KMS-11 (cell line): ENCODE results near the gene LIMA1.

ENCODE experiments used
- H2AFZ ChIP-seq: fragments of 200-600 bp; sonication (generic); 2 replicates; pipeline ENCODE4 v1.6.1; 2016; ENCODE audit warnings: antibody characterized with exemption, mixed run types, low read depth
- H3K27ac ChIP-seq: fragments of 200-600 bp; sonication (generic); 2 replicates; pipeline ENCODE4 v1.6.1; 2016; ENCODE audit warnings: mild to moderate bottlenecking, mixed run types
- H3K27me3 ChIP-seq: fragments of 200-600 bp; sonication (generic); 2 replicates; pipeline ENCODE4 v1.6.1; 2017; ENCODE audit warnings: mild to moderate bottlenecking, low read depth, mixed run types, moderate library complexity; ENCODE audit not compliant: insufficient read depth
- H3K36me3 ChIP-seq: fragments of 200-600 bp; sonication (generic); 2 replicates; pipeline ENCODE4 v1.6.1; 2017; ENCODE audit warnings: mild to moderate bottlenecking, mixed run types; ENCODE audit not compliant: insufficient read depth
- H3K4me1 ChIP-seq: fragments of 200-600 bp; sonication (generic); 2 replicates; pipeline ENCODE4 v1.6.1; 2016; ENCODE audit warnings: mild to moderate bottlenecking, low read depth, mixed run types; ENCODE audit not compliant: poor library complexity, severe bottlenecking
- H3K4me2 ChIP-seq: fragments of 200-600 bp; sonication (generic); 2 replicates; pipeline ENCODE4 v1.7.0; 2016; ENCODE audit warnings: mild to moderate bottlenecking, mixed run types
- H3K4me3 ChIP-seq: fragments of 200-600 bp; sonication (generic); IDR thresholded peaks from 2 replicates; pipeline ENCODE4 v1.6.1; 2017; ENCODE audit warnings: low read depth, low read length, mixed read lengths; ENCODE audit not compliant: insufficient read depth
- H3K79me2 ChIP-seq: fragments of 200-600 bp; sonication (generic); 2 replicates; pipeline ENCODE4 v1.6.1; 2016; ENCODE audit warnings: low read depth, mixed run types; ENCODE audit not compliant: insufficient read depth
- H3K9ac ChIP-seq: fragments of 200-600 bp; sonication (generic); 2 replicates; pipeline ENCODE4 v1.6.1; 2016; ENCODE audit warnings: mild to moderate bottlenecking, mixed run types
- H4K20me1 ChIP-seq: fragments of 200-600 bp; sonication (generic); 2 replicates; pipeline ENCODE4 v1.6.1; 2016; ENCODE audit warnings: mild to moderate bottlenecking, mixed run types; ENCODE audit not compliant: insufficient read depth
- CTCF ChIP-seq: fragments of 200-600 bp; sonication (generic); conservative IDR thresholded peaks from 2 replicates; pipeline ENCODE4 v1.6.1; 2017; ENCODE audit warnings: low read depth, mild to moderate bottlenecking, antibody characterized with exemption, low read length, moderate library complexity, mixed read lengths

The LIMA1 gene

GRCh38 chr12:50256761-50257160 is 26.6 kb downstream of the LIMA1 start:
- Histone ChIP-seq H3K27ac (no peak overlapping the region), H4K20me1 (no peaks in the 10 kb centered on the region), H3K4me3 (no peak overlapping the region), H3K27me3 (no peaks in the 10 kb centered on the region), H3K79me2 (no peaks in the 10 kb centered on the region), H3K36me3 (no peaks in the 10 kb centered on the region), H2AFZ (no peak overlapping the region), H3K4me2 (no peak overlapping the region), H3K9ac (no peak overlapping the region), H3K4me1 (peaks cover 4% of the 10 kb centered on the region)
- TF ChIP-seq CTCF = no peak

GRCh38 chr12:50252977-50253602 is 30.2 kb downstream of the LIMA1 start:
- H4K20me1 ChIP-seq = no peaks in the 10 kb centered on the region
- H3K9ac ChIP-seq = no peak overlapping the region
- H3K27me3 ChIP-seq = no peaks in the 10 kb centered on the region
- H3K4me3 ChIP-seq = no peak overlapping the region
- no peaks in the 10 kb centered on the region for H3K79me2 ChIP-seq
- H3K36me3 ChIP-seq = no peaks in the 10 kb centered on the region
- H3K4me2 ChIP-seq = no peak overlapping the region
- no peak overlapping the region for H2AFZ ChIP-seq
- no peak for TF ChIP-seq CTCF
- no peak overlapping the region for H3K27ac ChIP-seq
- H3K4me1 ChIP-seq = peaks cover 14% of the 10 kb centered on the region

GRCh38 chr12:50251619-50252252 is 31.6 kb downstream of the LIMA1 start:
- H3K9ac ChIP-seq = no peak overlapping the region
- H3K4me1 ChIP-seq = peaks cover 14% of the 10 kb centered on the region
- no peak for TF ChIP-seq CTCF
- H3K27me3 ChIP-seq = no peaks in the 10 kb centered on the region
- no peak overlapping the region; the same call in 1 of the 2 replicates for H3K4me2 ChIP-seq
- H3K36me3 ChIP-seq = no peaks in the 10 kb centered on the region
- no peaks in the 10 kb centered on the region for H4K20me1 ChIP-seq
- H3K27ac ChIP-seq = no peak overlapping the region
- H3K79me2 ChIP-seq = no peaks in the 10 kb centered on the region
- H3K4me3 ChIP-seq = no peak overlapping the region
- H2AFZ ChIP-seq = no peak overlapping the region

GRCh38 chr12:50249464-50250182 is 33.7 kb downstream of the LIMA1 start:
- H3K4me2 ChIP-seq = no peak overlapping the region
- H3K27me3 ChIP-seq = no peaks in the 10 kb centered on the region

More at GRCh38 chr12:50249464-50250182, 33.7 kb downstream of the LIMA1 start:
- Histone ChIP-seq H3K4me3 (no peak overlapping the region), H3K9ac (no peak overlapping the region), H3K27ac (no peak overlapping the region), H3K36me3 (no peaks in the 10 kb centered on the region), H4K20me1 (no peaks in the 10 kb centered on the region), H2AFZ (no peak overlapping the region), H3K4me1 (peaks cover 14% of the 10 kb centered on the region), H3K79me2 (no peaks in the 10 kb centered on the region)
- no peak for TF ChIP-seq CTCF
